H1 (cell line): ENCODE measurements around the gene TEKTIP1. TPM values are rescaled to one million over a fixed set of nuclear protein-coding genes. Genes with fewer than 3 reads are reported as not detected.

Source experiments
- BACH1 ChIP-seq: IDR thresholded peaks from 2 replicates; pipeline ENCODE4 v1.6.1; 2012; ENCODE audit warnings: low read length, improper control_type of control experiment
- BCL11A ChIP-seq, 2 experiments: IDR thresholded peaks; one replicate each; pipeline ENCODE4 v1.6.1; 2011; ENCODE audit warnings: low read depth in 2 of 2, low read length in 2 of 2, mild to moderate bottlenecking in 2 of 2
- BRCA1 ChIP-seq: IDR thresholded peaks from 2 replicates; pipeline ENCODE4 v1.6.1; 2012; ENCODE audit warnings: low read depth, low read length, improper control_type of control experiment
- CBX5 ChIP-seq: fragments of 300-800, 300-1000 bp; sonication (generic); IDR thresholded peaks from 2 replicates; pipeline ENCODE4 v1.7.1; 2016; ENCODE audit warnings: antibody characterized with exemption, low read length, low read depth
- CBX8 ChIP-seq: fragments of 300-800, 300-1000 bp; sonication (generic); IDR thresholded peaks from 2 replicates; pipeline ENCODE4 v1.7.1; 2016; ENCODE audit warnings: low read depth, low read length, borderline replicate concordance
- CHD2 ChIP-seq: IDR thresholded peaks from 2 replicates; pipeline ENCODE4 v1.6.1; 2012; ENCODE audit warnings: low read length, improper control_type of control experiment
- CREB1 ChIP-seq: IDR thresholded peaks from 2 replicates; pipeline ENCODE4 v1.6.1; 2012; ENCODE audit warnings: inconsistent platforms
- EGR1 ChIP-seq: IDR thresholded peaks from 2 replicates; pipeline ENCODE4 v1.6.1; 2011; ENCODE audit warnings: low read depth, low read length, borderline replicate concordance
- FOSL1 ChIP-seq: IDR thresholded peaks from 2 replicates; pipeline ENCODE4 v1.6.1; 2011; ENCODE audit warnings: mild to moderate bottlenecking, low read depth, low read length, moderate library complexity; ENCODE audit not compliant: insufficient read depth
- GTF2F1 ChIP-seq: IDR thresholded peaks from 2 replicates; pipeline ENCODE4 v1.6.1; 2012; ENCODE audit warnings: low read depth, low read length, improper control_type of control experiment, borderline replicate concordance
- HDAC2 ChIP-seq, 2 experiments: fragments of 300-600 bp in 1 of 2; sonication (generic) in 1 of 2; IDR thresholded peaks; 2 replicates each; pipeline ENCODE4 v1.6.1; 2011 to 2012; ENCODE audit warnings: low read depth in 2 of 2, low read length in 2 of 2, mild to moderate bottlenecking in 2 of 2, moderate library complexity in 2 of 2, borderline replicate concordance in 1 of 2, inconsistent platforms in 1 of 2
- JUN ChIP-seq: IDR thresholded peaks from 2 replicates; pipeline ENCODE4 v1.6.1; 2011; ENCODE audit warnings: low read depth, mild to moderate bottlenecking, improper control_type of control experiment, low read length
- JUND ChIP-seq: IDR thresholded peaks from 2 replicates; pipeline ENCODE4 v1.6.1; 2011; ENCODE audit warnings: mild to moderate bottlenecking, improper control_type of control experiment, low read length
- KDM1A ChIP-seq: fragments of 200-600, 300-600 bp; sonication (generic); IDR thresholded peaks from 2 replicates; pipeline ENCODE4 v1.7.1; 2016; ENCODE audit warnings: mild to moderate bottlenecking, low read length, borderline replicate concordance
- NRF1 ChIP-seq: IDR thresholded peaks from 2 replicates; pipeline ENCODE4 v1.6.1; 2011; ENCODE audit warnings: mild to moderate bottlenecking, low read depth, low read length, improper control_type of control experiment
- PHF8 ChIP-seq: fragments of 200-600 bp; sonication (generic); conservative IDR thresholded peaks from 2 replicates; pipeline ENCODE4 v1.7.1; 2012; ENCODE audit warnings: low read depth, mild to moderate bottlenecking, inconsistent platforms, low read length, moderate library complexity
- POU5F1 ChIP-seq: IDR thresholded peaks from 2 replicates; pipeline ENCODE4 v1.6.1; 2011; ENCODE audit warnings: low read depth, mild to moderate bottlenecking, low read length, moderate library complexity
- RAD21 ChIP-seq, 2 experiments: IDR thresholded peaks in 1 of 2; conservative IDR thresholded peaks in 1 of 2; 2 replicates each; pipeline ENCODE4 v1.6.1; 2011; ENCODE audit warnings: low read depth in 2 of 2, low read length in 2 of 2, improper control_type of control experiment in 1 of 2, inconsistent platforms in 1 of 2, mild to moderate bottlenecking in 1 of 2, moderate library complexity in 1 of 2
- RBBP5 ChIP-seq: IDR thresholded peaks from 2 replicates; pipeline ENCODE4 v1.7.1; 2012; ENCODE audit warnings: low read depth, mild to moderate bottlenecking, inconsistent platforms, low read length, moderate library complexity, borderline replicate concordance
- RNF2 ChIP-seq: fragments of 200-900, 300-1000 bp; sonication (generic); IDR thresholded peaks from 2 replicates; pipeline ENCODE4 v1.7.1; 2016; ENCODE audit warnings: borderline replicate concordance, low read depth, mild to moderate bottlenecking, antibody characterized with exemption, low read length; ENCODE audit not compliant: poor library complexity, severe bottlenecking; ENCODE audit errors: missing control alignments
- RXRA ChIP-seq: IDR thresholded peaks from 2 replicates; pipeline ENCODE4 v1.6.1; 2011; ENCODE audit warnings: low read depth, mild to moderate bottlenecking, low read length, moderate library complexity; ENCODE audit not compliant: insufficient read depth
- SIN3A ChIP-seq, 2 experiments: IDR thresholded peaks in 1 of 2; conservative IDR thresholded peaks in 1 of 2; 2 replicates each; pipeline ENCODE4 v1.6.1; 2011 to 2012; ENCODE audit warnings: low read length in 2 of 2, improper control_type of control experiment in 1 of 2, low read depth in 1 of 2, mild to moderate bottlenecking in 1 of 2
- SIRT6 ChIP-seq: IDR thresholded peaks from one replicate; pipeline ENCODE4 v1.7.1; 2012; ENCODE audit warnings: low read length, inconsistent platforms
- SP2 ChIP-seq: IDR thresholded peaks from 2 replicates; pipeline ENCODE4 v1.6.1; 2012; ENCODE audit warnings: mild to moderate bottlenecking, low read length, inconsistent platforms
- SRF ChIP-seq: IDR thresholded peaks from 2 replicates; pipeline ENCODE4 v1.6.1; 2011; ENCODE audit warnings: mild to moderate bottlenecking, low read depth, low read length, moderate library complexity
- SUZ12 ChIP-seq: fragments of 200-600 bp; sonication (generic); IDR thresholded peaks from 2 replicates; pipeline ENCODE4 v1.6.1; 2012; ENCODE audit warnings: mild to moderate bottlenecking, inconsistent platforms, low read length, moderate library complexity, mixed read lengths
- TBP ChIP-seq: IDR thresholded peaks from 2 replicates; pipeline ENCODE4 v1.6.1; 2011; ENCODE audit warnings: low read depth, low read length, improper control_type of control experiment
- polyA plus RNA-seq, 7 experiments: library from polyadenylated mRNA; depleted of rRNA in 3 of 7; stranded (reverse) in 5 of 7; unstranded in 2 of 7; fragments of >200 nt in 5 of 7; fragments of 200-250 nt in 2 of 7; gene quantifications; 1 replicate in 5 of 7; 2 replicates in 1 of 7; 4 replicates in 1 of 7; pipeline versions ENCODE4 v1.2.1 to v1.2.3, GENCODE V29; 2011 to 2013; ENCODE audit warnings: missing spikeins in 2 of 7, mixed read lengths in 2 of 7
- total RNA-seq: library from RNA; stranded (reverse); fragmentation: NEBNext Ultra II Directional; extraction: Animal tissue kit (Norgen Biotek cat#: 25700); gene quantifications from 2 replicates; pipeline ENCODE4 v1.2.1, GENCODE V29; 2021

Gene TEKTIP1
- total and polyA plus RNA-seq, 2 of the 8 experiments (the other 6 are each of a cell fraction or from before 2014, with no cell fraction given): 1.1 TPM; not detected in 1

GRCh38 chr19:3518255-3518654 is 20.7 kb upstream of the TEKTIP1 start (continued):
- TF ChIP-seq RNF2: no peak
- TF ChIP-seq PHF8: no peak
- TF ChIP-seq GTF2F1: no peak
- no peak for TF ChIP-seq FOSL1
- TF ChIP-seq POU5F1: peak; percentile 64; the same call in 1 of the 2 replicates
- no peak for TF ChIP-seq CBX5
- no peak for TF ChIP-seq JUN
- TF ChIP-seq EGR1: no peak
- no peak for TF ChIP-seq CBX8
- TF ChIP-seq NRF1: no peak
- no peak for TF ChIP-seq SUZ12
- no peak for TF ChIP-seq RAD21 (IDR thresholded peaks at IDR 0.05 in 1 of 2, conservative IDR thresholded peaks at IDR 0.05 in 1 of 2; ENCODE audit: low read depth in 2 of 2, low read length in 2 of 2)
- TF ChIP-seq BCL11A (IDR thresholded peaks at IDR 0.05; ENCODE audit: low read depth in 2 of 2, low read length in 2 of 2): no peak
- no peak for TF ChIP-seq BACH1
- TF ChIP-seq SP2: no peak
- TF ChIP-seq RBBP5: no peak
- TF ChIP-seq KDM1A: no peak
- TF ChIP-seq CREB1: no peak
- TF ChIP-seq JUND: no peak
- TF ChIP-seq CHD2: no peak
- no peak for TF ChIP-seq SIRT6
- no peak for TF ChIP-seq BRCA1
- no peak for TF ChIP-seq SIN3A (conservative IDR thresholded peaks at IDR 0.05 in 1 of 2, IDR thresholded peaks at IDR 0.05 in 1 of 2; ENCODE audit: low read depth in 1 of 2, low read length in 2 of 2)
- TF ChIP-seq RXRA: no peak
- 0 out of 4 replicates have a peak, but pooled peaks of 1 of the 2 experiments have one; percentile 57 for TF ChIP-seq HDAC2 (IDR thresholded peaks at IDR 0.05; ENCODE audit: borderline replicate concordance in 1 of 2, low read depth in 2 of 2, low read length in 2 of 2)
- TF ChIP-seq SRF: no peak
- no peak for TF ChIP-seq TBP
